ENCODE data around the gene MAD1L1.
A peak's percentile ranks its signal among the peaks of the same experiment; 100 is the strongest.

The MAD1L1 gene

DNA sequence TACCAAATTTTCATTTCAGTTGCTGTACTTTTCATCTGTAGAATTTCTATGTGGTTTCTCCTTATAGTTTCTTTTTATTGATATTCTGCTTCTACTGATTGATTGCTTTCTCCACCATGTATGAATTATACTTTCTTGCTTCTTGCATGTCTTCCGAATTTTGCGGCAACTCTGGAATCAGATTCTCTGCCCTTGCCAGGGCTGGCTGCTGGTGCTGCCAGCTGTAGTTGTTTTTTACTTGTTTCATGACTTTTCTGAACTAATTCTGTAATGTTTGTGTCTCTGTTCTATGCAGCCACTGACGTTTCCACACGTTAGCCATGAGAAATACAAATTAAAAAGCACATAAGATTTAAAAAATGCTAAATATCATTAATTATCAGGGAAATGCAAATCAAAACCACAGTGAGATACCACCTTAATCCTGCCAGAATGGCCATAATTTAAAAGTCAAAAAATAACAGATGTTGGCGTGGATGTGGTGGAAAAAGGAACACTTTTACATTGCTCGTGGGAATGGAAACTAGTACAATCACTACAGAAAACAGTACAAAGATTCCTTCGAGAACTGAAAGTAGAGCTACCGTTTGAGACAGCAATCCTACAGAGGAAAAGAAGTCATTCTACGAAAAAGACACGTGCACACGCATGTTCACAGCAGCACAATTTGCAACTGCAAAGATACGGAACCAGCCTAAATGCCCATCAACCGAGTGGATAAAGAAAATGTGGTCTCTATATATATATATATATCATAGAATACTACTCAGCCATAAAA lies 51.5 kb downstream of the MAD1L1 start:
- no peak for DNase-seq (ENCODE audit: extremely low read depth, low read depth)
- no peak for TF ChIP-seq CTCF (IDR thresholded peaks at IDR 0.05; ENCODE audit: low read depth, low read length, missing control alignments)
- H3K4me3 ChIP-seq (replicated peaks; ENCODE audit: low read depth, low read length), result no peak overlapping the region

DNA sequence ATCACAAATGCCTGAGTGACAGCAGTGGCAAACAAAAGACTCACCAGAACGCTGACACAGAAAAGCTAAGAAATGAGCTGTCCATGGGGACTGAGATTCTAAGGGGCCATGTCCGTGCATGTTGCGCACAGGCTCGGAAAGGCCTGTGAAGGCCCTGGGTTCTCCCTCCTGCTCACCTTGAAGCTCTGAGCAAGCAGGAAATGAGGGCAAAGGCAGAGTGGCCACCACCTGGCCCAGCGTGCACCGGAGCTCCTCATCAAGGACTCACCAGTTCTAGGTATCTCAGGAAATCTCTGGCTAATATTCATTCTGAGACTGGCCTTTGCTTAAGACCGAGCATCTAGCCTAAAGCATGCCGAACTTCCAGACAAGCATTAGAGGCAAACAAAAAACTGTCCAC lies 52.7 kb downstream of the MAD1L1 start:
- TF ChIP-seq CTCF (IDR thresholded peaks at IDR 0.05; ENCODE audit: low read depth, low read length, missing control alignments), result no peak
- no peak overlapping the region for H3K4me3 ChIP-seq (replicated peaks; ENCODE audit: low read depth, low read length)
- DNase-seq (ENCODE audit: extremely low read depth, low read depth), result no peak

DNA sequence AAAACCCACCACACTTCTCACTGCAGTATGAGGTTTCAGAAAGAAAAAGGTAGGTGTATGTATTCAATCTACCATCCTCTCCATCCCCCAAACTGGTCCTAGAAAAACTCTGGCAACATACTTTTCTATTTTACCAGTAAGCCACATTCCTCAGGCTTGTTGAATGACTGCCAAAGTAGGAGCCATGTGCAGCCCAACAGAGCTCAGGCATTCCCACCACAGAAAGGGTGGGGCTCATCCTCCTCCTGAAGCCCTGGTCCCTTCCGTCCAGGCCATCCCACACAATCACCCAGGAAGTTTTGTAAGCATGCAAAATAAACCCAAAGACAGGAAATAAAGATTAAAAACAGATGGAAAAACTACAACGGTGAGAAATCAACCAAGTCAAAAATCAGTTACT lies 57.2 kb downstream of the MAD1L1 start:
- TF ChIP-seq CTCF (IDR thresholded peaks at IDR 0.05; ENCODE audit: low read depth, low read length, missing control alignments), result no peak
- no peak overlapping the region for H3K4me3 ChIP-seq (replicated peaks; ENCODE audit: low read depth, low read length)
- DNase-seq (ENCODE audit: extremely low read depth, low read depth), result peak; percentile 100

DNA sequence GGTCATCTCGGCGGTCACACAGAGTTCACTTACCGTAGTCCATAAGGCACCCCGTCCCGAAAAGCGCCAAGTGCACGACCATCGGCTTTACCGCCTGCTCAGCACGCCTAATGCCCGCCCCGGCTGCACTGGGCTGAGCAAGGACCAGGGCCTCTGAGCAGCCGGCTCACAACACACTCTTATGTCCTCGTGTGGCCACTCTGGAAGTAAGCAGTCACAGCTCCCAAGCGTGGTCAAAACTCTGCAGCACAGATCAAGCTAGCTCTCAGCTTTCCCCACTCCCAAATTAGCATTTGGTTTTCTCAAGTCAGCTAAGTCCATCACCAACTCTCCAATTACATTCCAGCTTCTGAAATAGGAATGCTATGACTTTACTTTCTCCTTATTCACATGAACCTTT lies 57.7 kb downstream of the MAD1L1 start:
- no peak overlapping the region for H3K4me3 ChIP-seq (replicated peaks; ENCODE audit: low read depth, low read length)
- no peak for TF ChIP-seq CTCF (IDR thresholded peaks at IDR 0.05; ENCODE audit: low read depth, low read length, missing control alignments)
- no peak for DNase-seq (ENCODE audit: extremely low read depth, low read depth)

GRCh38 chr7:2173189-2173827 lies 59.4 kb downstream of the MAD1L1 start:
- no peak overlapping the region for H3K4me3 ChIP-seq (replicated peaks; ENCODE audit: low read depth, low read length)
- no peak for DNase-seq (ENCODE audit: extremely low read depth, low read depth)
- no peak for TF ChIP-seq CTCF (IDR thresholded peaks at IDR 0.05; ENCODE audit: low read depth, low read length, missing control alignments)

GRCh38 chr7:2172311-2173188 lies 60.2 kb downstream of the MAD1L1 start:
- DNase-seq (ENCODE audit: extremely low read depth, low read depth), result peak; percentile 88
- no peak for TF ChIP-seq CTCF (IDR thresholded peaks at IDR 0.05; ENCODE audit: low read depth, low read length, missing control alignments)
- no peak overlapping the region for H3K4me3 ChIP-seq (replicated peaks; ENCODE audit: low read depth, low read length)

All from HFF-Myc (cell line).